Spleen (tissue), 11 donors: ENCODE data around the gene ANXA10. TPM values are rescaled to one million over a fixed set of nuclear protein-coding genes. Genes with fewer than 3 reads are reported as not detected.

Experiments used
- DNase-seq: peaks from one replicate; pipeline ENCODE4 v3.0.0-alpha.2; 2020
- H3K27ac ChIP-seq, 8 donors: fragments of 200-600 bp; sonication (generic) in 7 of 8; 1 replicate in 4 of 8; 2 replicates in 4 of 8; pipeline versions ENCODE4 v1.5.0 to v1.8.0; 2016 to 2021; ENCODE audit warnings: inconsistent platforms in 4 of 8, mild to moderate bottlenecking in 4 of 8, moderate library complexity in 1 of 8
- H3K27me3 ChIP-seq, 7 donors: fragments of 200-600 bp; sonication (generic) in 6 of 7; replicated peaks in 1 of 7; 1 replicate in 4 of 7; 2 replicates in 3 of 7; pipeline versions ENCODE4 v1.5.0 to v1.8.0; 2016 to 2021; ENCODE audit warnings: inconsistent platforms in 3 of 7, mild to moderate bottlenecking in 1 of 7
- H3K36me3 ChIP-seq, 6 donors: fragments of 200-600 bp; sonication (generic) in 5 of 6; 1 replicate in 4 of 6; 2 replicates in 2 of 6; pipeline versions ENCODE4 v1.5.0 to v1.8.0; 2016 to 2021; ENCODE audit warnings: inconsistent platforms in 2 of 6
- H3K4me1 ChIP-seq, 6 donors: fragments of 200-600 bp; sonication (generic) in 5 of 6; 1 replicate in 3 of 6; 2 replicates in 3 of 6; pipeline versions ENCODE4 v1.5.0 to v1.8.0; 2016 to 2021; ENCODE audit warnings: inconsistent platforms in 3 of 6
- H3K4me3 ChIP-seq, 8 donors: fragments of 200-600 bp; sonication (generic) in 7 of 8; 1 replicate in 4 of 8; 2 replicates in 4 of 8; pipeline versions ENCODE4 v1.5.0 to v1.8.0; 2016 to 2021; ENCODE audit warnings: inconsistent platforms in 4 of 8, mild to moderate bottlenecking in 4 of 8, moderate library complexity in 2 of 8
- H3K9me3 ChIP-seq, 8 donors: fragments of 200-600 bp; sonication (generic) in 7 of 8; 1 replicate in 4 of 8; 2 replicates in 4 of 8; pipeline versions ENCODE4 v1.5.0 to v1.8.0; 2016 to 2021; ENCODE audit warnings: inconsistent platforms in 4 of 8
- POLR2A ChIP-seq, 3 donors: fragments of 450-650 bp; IDR thresholded peaks; one replicate each; pipeline ENCODE4 v1.5.1; 2017; ENCODE audit warnings: antibody characterized with exemption in 3 of 3, mild to moderate bottlenecking in 1 of 3
- POLR2AphosphoS5 ChIP-seq, 3 donors: sonication (generic); formaldehyde crosslinking; IDR thresholded peaks; one replicate each; pipeline ENCODE4 v1.5.1; 2017; ENCODE audit warnings: antibody characterized with exemption in 3 of 3
- WGBS, 5 donors: extraction: QIAGEN DNeasy Blood & Tissue Kit in 3 of 5; methylation state at CpG; one replicate each; pipeline versions ENCODE4 v1.1.5 to v1.1.7; 2013 to 2018; 5-methylcytosine and 5-hydroxymethylcytosine counted together
- intact Hi-C: fragments of 100-400 bp; cut with DNase I; formaldehyde crosslinking; loops from one replicate; pipeline ENCODE4 v1.15.0; 2023; ENCODE audit warnings: low total_unique reads
- polyA plus RNA-seq, 3 donors: library from polyadenylated mRNA; stranded (reverse); fragments of 200-250 nt; gene quantifications; one replicate each; pipeline ENCODE4 v1.2.1, GENCODE V29; 2013
- total RNA-seq, 7 donors: library from RNA; depleted of rRNA in 3 of 7; stranded (reverse); fragments of >200 nt in 3 of 7; fragmentation: NEBNext Ultra II Directional in 4 of 7; extraction: Animal tissue kit (Norgen Biotek cat#: 25700) in 4 of 7; gene quantifications; one replicate each; pipeline versions ENCODE4 v1.1.0 to v1.2.1, GENCODE V29; 2016 to 2021
- TF ChIP-seq, protein P1 (sequence below), 11 experiments: fragments of 200-600 bp in 7 of 11; fragments of 450-650 bp in 4 of 11; sonication (generic) in 4 of 11; IDR thresholded peaks in 8 of 11; conservative IDR thresholded peaks in 3 of 11; 1 replicate in 7 of 11; 2 replicates in 4 of 11; pipeline versions ENCODE4 v1.4.0 to v1.8.0; 2016 to 2021; ENCODE audit warnings: antibody characterized with exemption in 11 of 11, inconsistent platforms in 4 of 11, mild to moderate bottlenecking in 1 of 11
- donor health status: healthy with polysubstance abuse.
- donor health status: DM: no; HTN: no; CAD: no; lungs with moderate emphysema.
- donor health status: DM: no; HTN: no; CAD: no.
- donor health status: Bipolar disorder and iron deficiency.
- donor health status: healthy.
- donor health status: DM: no; HTN: no; CAD: no.
- donor health status: DM: yes; HTN: yes; CAD: no.

Gene ANXA10
- total and polyA plus RNA-seq, 10 donors = not detected

GRCh38 chr4:168183717-168184571 lies 91.6 kb downstream of the ANXA10 start:
- intact Hi-C loops = no loop called here
- no peak overlapping the region for H3K4me3 ChIP-seq
- peaks cover 0 to 6% (median 2%) of the 10 kb centered on the region in 6 donors for H3K4me1 ChIP-seq
- no peaks in the 10 kb centered on the region for H3K36me3 ChIP-seq
- H3K27ac ChIP-seq = no peak overlapping the region
- H3K9me3 ChIP-seq = no peaks in the 10 kb centered on the region
- H3K27me3 ChIP-seq = no peaks in the 10 kb centered on the region
- TF ChIP-seq, protein P1, sequence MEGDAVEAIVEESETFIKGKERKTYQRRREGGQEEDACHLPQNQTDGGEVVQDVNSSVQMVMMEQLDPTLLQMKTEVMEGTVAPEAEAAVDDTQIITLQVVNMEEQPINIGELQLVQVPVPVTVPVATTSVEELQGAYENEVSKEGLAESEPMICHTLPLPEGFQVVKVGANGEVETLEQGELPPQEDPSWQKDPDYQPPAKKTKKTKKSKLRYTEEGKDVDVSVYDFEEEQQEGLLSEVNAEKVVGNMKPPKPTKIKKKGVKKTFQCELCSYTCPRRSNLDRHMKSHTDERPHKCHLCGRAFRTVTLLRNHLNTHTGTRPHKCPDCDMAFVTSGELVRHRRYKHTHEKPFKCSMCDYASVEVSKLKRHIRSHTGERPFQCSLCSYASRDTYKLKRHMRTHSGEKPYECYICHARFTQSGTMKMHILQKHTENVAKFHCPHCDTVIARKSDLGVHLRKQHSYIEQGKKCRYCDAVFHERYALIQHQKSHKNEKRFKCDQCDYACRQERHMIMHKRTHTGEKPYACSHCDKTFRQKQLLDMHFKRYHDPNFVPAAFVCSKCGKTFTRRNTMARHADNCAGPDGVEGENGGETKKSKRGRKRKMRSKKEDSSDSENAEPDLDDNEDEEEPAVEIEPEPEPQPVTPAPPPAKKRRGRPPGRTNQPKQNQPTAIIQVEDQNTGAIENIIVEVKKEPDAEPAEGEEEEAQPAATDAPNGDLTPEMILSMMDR (IDR thresholded peaks at IDR 0.05 in 8 of 11, conservative IDR thresholded peaks at IDR 0.05 in 3 of 11) = peak in 5 of 11 experiments; percentile 26 to 40 (median 36)
- TF ChIP-seq POLR2A (IDR thresholded peaks at IDR 0.05) = no peak
- WGBS, 5 donors = 34 to 39% (median 37%) methylated on average over 6 of the region's 6 CpGs
- DNase-seq = no peak

DNA sequence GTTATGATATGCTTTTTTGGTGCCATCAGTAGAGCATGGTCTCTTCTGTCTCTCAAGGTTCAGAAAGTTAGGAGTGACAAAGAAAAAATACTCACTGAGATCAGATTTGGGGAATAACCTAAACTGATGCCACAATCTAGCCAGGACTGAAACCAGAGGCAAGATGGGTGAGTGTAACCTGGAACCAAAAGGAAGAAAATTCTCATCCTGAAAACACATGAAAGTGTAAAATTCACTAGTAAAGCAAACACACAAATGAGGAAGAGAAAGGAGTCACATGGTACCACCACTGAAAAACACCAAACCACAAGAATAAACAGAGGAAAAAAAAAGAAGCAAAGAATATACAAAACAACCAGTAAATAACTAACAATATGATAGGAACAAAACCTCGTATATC lies 96.4 kb downstream of the ANXA10 start:
- Histone ChIP-seq H3K36me3 (no peaks in the 10 kb centered on the region), H3K9me3 (no peaks in the 10 kb centered on the region), H3K27ac (no peak overlapping the region), H3K4me1 (peaks cover 0 to 6% (median 2%) of the 10 kb centered on the region in 6 donors), H3K27me3 (no peaks in the 10 kb centered on the region), H3K4me3 (no peak overlapping the region)
- no peak for DNase-seq
- intact Hi-C loops = no loop called here
- no peak for TF ChIP-seq POLR2A (IDR thresholded peaks at IDR 0.05)
- TF ChIP-seq, protein P1 (IDR thresholded peaks at IDR 0.05 in 8 of 11, conservative IDR thresholded peaks at IDR 0.05 in 3 of 11) = no peak
- no peak for TF ChIP-seq POLR2AphosphoS5 (IDR thresholded peaks at IDR 0.05)
- WGBS, 5 donors = 73 to 97% (median 84%) methylated on average over 1 of the region's 1 CpG

GRCh38 chr4:168197926-168198325 lies 105.6 kb downstream of the ANXA10 start:
- Histone ChIP-seq H3K4me1 (no peaks in the 10 kb centered on the region), H3K36me3 (no peaks in the 10 kb centered on the region), H3K4me3 (no peak overlapping the region), H3K27ac (no peak overlapping the region), H3K27me3 (no peaks in the 10 kb centered on the region), H3K9me3 (peaks cover 0 to 15% (median 9%) of the 10 kb centered on the region in 8 donors)
- intact Hi-C loops = no loop called here
- TF ChIP-seq, protein P1 (IDR thresholded peaks at IDR 0.05 in 8 of 11, conservative IDR thresholded peaks at IDR 0.05 in 3 of 11) = no peak
- no peak for TF ChIP-seq POLR2AphosphoS5 (IDR thresholded peaks at IDR 0.05)
- no peak for TF ChIP-seq POLR2A (IDR thresholded peaks at IDR 0.05)
- DNase-seq = no peak

DNA sequence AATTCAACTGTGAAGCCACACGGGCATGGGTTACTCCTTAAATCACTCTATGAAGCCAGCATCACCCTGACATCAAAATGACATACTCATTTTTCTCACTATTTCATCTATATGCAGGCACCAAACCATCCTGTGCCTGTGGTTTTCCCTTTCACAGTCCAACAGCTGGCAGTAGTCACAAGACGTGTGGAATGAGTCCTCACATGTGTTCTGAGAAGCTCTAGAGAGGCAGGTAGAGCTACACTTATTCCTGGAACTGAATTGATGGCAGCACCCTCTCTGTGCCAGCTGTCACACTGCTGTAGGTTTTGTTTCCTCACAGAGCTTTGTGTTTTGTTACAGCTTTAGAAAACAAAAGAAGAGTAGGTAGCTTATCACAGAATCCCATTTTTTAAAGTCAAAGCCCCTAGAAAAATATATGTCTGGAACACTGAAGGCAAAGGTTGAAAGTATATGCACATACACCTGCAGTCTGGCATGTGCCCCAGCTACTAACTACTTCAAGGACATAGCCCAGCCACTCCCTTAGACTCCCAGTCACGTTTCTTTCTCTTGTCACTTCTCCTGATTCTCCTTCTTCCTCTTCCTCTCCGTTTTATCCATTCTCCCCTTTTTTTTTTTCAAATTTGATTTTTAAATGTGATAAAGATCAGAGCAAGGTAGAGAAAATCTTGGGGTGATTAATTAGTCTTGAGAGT lies 107.1 kb downstream of the ANXA10 start:
- no peak overlapping the region for H3K27ac ChIP-seq
- H3K27me3 ChIP-seq = no peaks in the 10 kb centered on the region
- H3K9me3 ChIP-seq = peaks cover 6 to 29% (median 24%) of the 10 kb centered on the region in 8 donors
- intact Hi-C loops = no loop called here
- TF ChIP-seq, protein P1 (IDR thresholded peaks at IDR 0.05 in 8 of 11, conservative IDR thresholded peaks at IDR 0.05 in 3 of 11) = no peak
- TF ChIP-seq POLR2AphosphoS5 (IDR thresholded peaks at IDR 0.05) (no peak), POLR2A (IDR thresholded peaks at IDR 0.05) (no peak)
- no peaks in the 10 kb centered on the region for H3K4me1 ChIP-seq
- WGBS, 5 donors = 49 to 66% (median 54%) methylated on average over 4 of the region's 4 CpGs
- no peak for DNase-seq
- H3K36me3 ChIP-seq = no peaks in the 10 kb centered on the region
- no peak overlapping the region for H3K4me3 ChIP-seq
